Activated naive CD8-positive, alpha-beta T cell (primary cell): ENCODE data around the gene CORO7.
A peak's percentile ranks its signal among the peaks of the same experiment; 100 is the strongest.

Experiments used
- H3K27ac Mint-ChIP-seq: one replicate; pipeline ENCODE4 v1.8.0; 2021; ENCODE audit warnings: mixed read lengths
- H3K27me3 Mint-ChIP-seq: one replicate; pipeline ENCODE4 v1.8.0; 2021; ENCODE audit warnings: mixed read lengths
- H3K36me3 Mint-ChIP-seq: one replicate; pipeline ENCODE4 v1.8.0; 2021; ENCODE audit warnings: mixed read lengths
- H3K4me1 Mint-ChIP-seq: one replicate; pipeline ENCODE4 v1.8.0; 2021; ENCODE audit warnings: low read depth, mixed read lengths
- H3K4me3 Mint-ChIP-seq: one replicate; pipeline ENCODE4 v1.8.0; 2021; ENCODE audit warnings: mild to moderate bottlenecking, mixed read lengths
- H3K9me3 Mint-ChIP-seq: one replicate; pipeline ENCODE4 v1.8.0; 2021; ENCODE audit warnings: low read depth, mixed read lengths

Gene CORO7

DNA sequence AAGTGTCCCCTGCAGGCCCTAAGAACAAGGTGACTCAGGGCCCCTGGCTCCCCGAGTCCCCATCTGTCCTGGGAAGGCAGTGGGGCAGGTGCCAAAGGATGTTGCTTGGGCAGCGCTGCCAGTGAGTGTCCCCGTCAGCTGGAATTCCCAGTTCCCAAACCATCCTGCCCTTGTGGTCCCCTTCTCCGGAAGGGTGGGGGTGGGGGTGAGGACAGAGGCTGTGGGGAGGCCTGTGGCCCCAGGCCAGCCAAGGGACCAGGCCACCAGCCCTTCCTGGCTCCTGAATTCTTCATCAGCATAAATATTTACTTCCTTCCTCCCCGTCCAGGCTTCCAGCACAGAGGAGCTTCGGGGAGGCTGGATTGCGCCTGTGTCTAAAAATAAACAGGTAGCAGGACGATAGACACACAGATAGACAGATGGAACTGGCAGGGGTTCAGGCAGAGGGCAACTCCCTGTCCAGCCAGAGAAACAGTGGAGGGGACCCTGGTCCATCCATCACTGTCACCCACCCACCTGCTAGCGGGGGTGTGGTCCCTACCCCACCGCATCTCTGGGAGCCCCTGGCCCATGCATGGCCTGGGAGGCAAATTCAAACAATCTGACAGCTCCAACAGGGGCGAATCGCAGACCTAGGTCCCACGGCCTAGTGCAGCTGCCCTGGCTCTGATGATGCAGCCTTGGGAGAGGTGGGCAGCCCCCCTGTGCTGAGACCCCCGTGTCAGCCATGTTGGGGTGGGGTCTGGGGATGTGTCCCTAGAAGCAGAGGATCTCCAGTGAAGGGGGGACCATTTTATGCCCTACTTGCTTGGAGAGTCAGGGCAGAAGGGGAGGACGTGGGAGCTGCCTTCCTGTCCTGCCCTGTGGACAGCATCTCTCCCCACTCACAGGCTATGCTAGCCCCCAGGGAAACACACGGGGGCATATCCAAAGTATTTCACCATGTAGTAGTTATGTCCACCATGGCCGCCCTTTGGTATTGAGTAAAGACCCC, 87.3 kb downstream of the CORO7 start:
- H3K27ac Mint-ChIP-seq = no peak overlapping the region
- no peaks in the 10 kb centered on the region for H3K9me3 Mint-ChIP-seq
- H3K27me3 Mint-ChIP-seq = no peaks in the 10 kb centered on the region
- no peaks in the 10 kb centered on the region for H3K36me3 Mint-ChIP-seq
- peaks cover 3% of the 10 kb centered on the region for H3K4me1 Mint-ChIP-seq
- H3K4me3 Mint-ChIP-seq = no peak overlapping the region

DNA sequence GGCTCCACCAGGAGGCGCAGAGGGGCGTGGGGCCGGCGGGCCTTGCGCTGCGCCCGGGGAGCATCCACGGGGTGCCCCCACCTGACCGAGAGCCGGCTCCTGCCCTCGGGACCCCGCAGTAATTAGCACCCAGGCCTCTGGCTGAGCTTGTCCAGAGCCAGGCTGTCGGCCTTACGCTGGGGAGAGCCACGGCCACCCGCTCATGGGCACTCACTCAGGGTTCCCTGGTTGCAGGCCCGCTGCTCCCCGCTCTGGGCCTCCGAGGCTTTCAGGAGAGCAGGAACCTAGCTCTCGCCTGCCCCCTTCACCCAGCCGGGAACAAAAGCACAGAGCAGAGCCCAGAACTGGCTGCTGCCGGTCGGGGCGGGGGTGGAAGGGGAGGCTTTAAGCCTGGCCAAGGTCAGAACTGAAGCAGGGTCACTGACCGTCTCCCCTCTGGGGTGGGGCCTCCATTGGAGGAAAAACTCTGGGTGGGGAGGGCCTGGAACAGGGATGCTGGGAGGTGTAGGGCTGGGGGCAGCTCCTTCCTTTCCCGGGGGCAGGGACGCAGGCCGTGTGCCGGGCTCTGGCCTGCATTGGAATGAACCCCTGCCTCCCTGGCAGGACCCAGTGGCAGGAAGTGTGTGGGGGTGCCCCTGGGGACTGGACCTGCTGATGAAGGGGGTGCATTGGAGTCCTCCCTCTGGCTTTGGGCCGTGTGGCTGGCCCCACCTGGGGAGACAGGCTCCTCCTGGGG, 88.2 kb downstream of the CORO7 start:
- no peak overlapping the region for H3K27ac Mint-ChIP-seq
- no peaks in the 10 kb centered on the region for H3K9me3 Mint-ChIP-seq
- H3K36me3 Mint-ChIP-seq = no peaks in the 10 kb centered on the region
- H3K27me3 Mint-ChIP-seq = no peaks in the 10 kb centered on the region
- peaks cover 3% of the 10 kb centered on the region for H3K4me1 Mint-ChIP-seq
- peak overlapping the region; percentile 46 for H3K4me3 Mint-ChIP-seq

DNA sequence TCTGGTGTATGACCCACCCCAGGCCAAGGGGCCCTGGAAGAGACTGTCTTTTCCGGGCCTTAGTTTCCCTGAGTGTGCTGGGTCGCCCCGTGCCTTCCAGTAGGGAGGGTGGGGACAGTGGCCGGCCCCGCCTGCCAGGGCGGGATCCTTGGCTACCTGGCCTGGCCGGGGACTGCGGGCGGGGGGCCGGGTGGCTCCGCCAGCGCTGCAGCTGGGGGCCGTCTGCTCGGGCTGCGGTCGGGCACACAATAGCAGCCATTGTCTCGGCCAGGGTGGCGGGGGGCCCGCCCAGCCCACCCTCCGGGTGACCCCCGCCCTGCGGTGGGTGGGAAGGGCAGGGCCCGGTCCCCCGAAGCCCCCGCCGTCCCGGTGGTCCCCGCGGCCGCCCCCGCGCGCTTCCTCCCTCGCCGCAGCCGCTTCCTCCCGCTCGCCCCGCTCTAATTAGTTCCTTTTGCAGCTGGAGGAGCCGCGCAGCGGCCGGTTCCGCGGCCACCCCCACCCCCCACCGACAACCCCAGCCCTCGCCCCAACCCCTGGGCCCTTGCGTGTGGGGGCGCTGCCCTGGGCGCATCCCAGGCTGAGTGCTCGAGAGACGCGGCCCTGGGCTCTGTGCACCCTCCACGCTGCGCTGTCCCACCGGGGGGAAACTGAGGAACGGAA, 88.9 kb downstream of the CORO7 start:
- no peaks in the 10 kb centered on the region for H3K36me3 Mint-ChIP-seq
- H3K27me3 Mint-ChIP-seq = no peaks in the 10 kb centered on the region
- H3K4me3 Mint-ChIP-seq = peak overlapping the region; percentile 40
- H3K9me3 Mint-ChIP-seq = no peaks in the 10 kb centered on the region
- H3K27ac Mint-ChIP-seq = no peak overlapping the region
- H3K4me1 Mint-ChIP-seq = peaks cover 3% of the 10 kb centered on the region

DNA sequence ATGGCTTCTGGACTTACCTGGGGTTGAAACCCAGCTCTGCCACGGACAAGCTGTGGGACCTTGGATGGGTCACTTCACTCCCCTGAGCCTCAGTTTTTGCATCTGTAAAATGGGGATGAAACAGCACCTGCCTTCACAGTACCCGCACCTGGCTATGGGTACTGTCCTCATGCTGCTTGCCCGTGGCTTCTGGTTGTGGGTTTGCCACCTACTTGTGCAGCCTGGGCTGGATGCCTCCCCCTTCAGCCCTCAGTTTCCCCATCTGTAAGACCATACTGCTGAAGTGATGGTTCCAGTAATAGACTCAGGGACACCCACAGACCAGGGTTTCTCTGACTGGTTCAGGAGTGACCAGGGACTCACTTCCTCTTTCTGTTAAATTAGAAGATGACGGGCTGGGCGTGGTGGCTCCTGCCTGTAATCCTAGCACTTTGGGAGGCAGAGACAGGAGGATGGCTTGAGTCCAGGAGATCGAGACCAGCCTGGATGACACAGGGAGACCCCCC, 91.1 kb downstream of the CORO7 start:
- Mint-ChIP-seq H3K36me3 (no peaks in the 10 kb centered on the region), H3K4me1 (peaks cover 3% of the 10 kb centered on the region), H3K4me3 (no peak overlapping the region), H3K9me3 (no peaks in the 10 kb centered on the region), H3K27me3 (no peaks in the 10 kb centered on the region), H3K27ac (no peak overlapping the region)

DNA sequence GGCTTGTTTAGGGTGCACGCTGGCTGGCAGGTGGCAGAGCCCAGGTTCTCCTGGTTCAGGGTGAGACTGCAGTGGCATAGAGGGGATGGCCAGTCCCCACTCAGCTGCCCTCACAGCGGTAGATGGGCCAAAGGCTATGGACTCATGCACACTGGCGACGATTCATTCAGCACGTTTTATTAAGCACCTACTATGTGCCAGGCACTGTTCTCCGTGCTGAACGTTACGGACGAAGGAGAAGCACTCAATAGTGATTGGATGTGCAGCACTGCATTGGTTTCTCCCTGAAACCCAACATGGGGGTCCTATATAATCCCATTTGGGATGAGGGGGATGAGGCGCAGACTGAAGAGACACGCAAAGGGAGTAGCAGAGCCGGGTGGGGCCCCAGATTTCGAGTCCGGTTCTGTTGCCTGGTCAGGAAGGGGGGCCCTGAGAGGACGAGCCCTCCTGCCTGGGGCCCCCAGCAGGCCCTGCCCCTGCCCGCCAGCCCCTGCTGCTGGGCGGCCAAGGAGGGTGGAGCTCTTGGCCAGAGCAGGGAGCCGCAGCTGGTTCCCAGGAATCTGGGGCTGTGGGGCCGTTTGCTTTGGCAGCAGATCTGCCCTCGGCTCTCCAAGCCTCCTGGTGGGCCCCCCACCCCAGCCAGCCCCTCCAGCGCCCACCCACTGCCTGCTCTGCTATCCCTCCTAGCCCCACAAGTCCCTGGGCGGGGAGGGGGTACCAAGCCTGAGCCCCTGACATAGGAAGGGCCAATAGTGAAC, 91.7 kb downstream of the CORO7 start:
- Mint-ChIP-seq H3K27me3 (no peaks in the 10 kb centered on the region), H3K27ac (no peak overlapping the region), H3K4me3 (no peak overlapping the region), H3K4me1 (peaks cover under 1% of the 10 kb centered on the region), H3K36me3 (no peaks in the 10 kb centered on the region), H3K9me3 (no peaks in the 10 kb centered on the region)

DNA sequence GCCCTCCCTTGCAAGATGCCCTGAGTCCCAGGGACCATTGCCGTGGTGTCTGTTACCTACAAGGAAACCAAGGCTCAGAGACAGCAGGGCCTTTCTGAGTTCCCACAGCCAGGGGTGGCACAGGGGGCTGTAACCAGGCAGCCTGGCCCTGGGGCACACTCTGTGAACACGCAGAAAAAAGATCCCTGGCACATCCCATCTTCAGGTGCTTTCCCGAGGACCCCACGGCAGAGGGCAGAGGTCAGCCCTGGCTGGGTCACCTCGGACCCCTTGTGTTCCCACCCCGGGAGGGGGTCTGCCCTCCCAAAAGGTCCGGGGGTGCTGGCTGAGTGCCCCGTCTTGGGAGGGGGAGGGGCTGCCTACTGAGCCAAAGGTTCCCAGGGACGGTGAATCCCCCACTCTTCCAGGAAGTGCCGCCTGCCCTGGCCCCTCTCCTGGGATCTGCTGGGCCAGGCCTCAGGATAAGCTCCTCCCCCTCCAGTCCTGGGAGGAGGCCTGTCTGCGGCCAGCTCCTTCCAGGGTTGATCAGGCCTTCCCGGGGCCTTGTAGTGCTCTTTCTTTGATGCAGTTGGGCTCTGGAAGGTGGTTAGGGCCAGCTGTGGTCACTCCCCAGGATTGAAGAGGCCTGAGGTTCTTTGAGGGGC, 92.4 kb downstream of the CORO7 start:
- Mint-ChIP-seq H3K4me1 (peaks cover 4% of the 10 kb centered on the region), H3K4me3 (no peak overlapping the region), H3K9me3 (no peaks in the 10 kb centered on the region), H3K27me3 (no peaks in the 10 kb centered on the region), H3K27ac (no peak overlapping the region), H3K36me3 (no peaks in the 10 kb centered on the region)

DNA sequence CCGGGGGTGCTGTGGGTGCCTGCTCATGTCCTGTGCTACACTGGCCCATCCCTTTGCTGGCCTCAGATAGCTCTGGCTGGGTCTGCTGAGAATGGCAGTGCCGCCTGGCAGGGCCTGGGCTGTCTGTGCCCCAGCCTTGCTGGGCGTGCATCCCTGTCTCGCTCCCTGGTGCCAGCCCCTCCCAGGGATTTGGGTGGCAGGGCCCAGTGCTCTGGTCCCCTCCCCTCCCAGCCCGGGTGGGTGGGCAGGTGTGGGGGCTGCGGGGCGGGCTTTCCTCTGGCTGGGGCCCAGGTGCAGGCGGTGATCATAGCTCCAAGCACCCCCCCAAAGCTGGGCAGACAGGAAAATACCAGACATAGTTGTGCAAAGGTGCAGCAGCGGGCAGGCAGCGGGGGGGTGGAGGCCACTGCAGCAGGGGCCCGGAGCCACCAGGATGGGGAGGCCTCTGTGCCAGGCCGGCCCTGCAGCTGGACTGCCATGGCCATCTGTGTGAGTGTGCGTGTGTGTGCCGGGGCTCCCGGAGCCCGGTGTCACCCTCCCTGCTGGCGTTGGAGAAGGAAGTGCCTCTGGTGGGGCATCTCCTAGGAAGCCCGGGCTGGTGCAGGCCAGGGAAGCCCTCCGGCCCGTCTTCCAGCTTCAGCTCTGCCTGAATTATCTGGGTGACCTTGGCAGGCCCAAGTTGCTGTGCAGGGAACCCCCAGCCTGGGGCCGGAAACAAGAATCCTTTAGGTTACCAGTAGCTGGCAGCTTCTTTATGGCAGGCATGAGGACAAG, 93.1 kb downstream of the CORO7 start:
- H3K27me3 Mint-ChIP-seq = no peaks in the 10 kb centered on the region
- H3K27ac Mint-ChIP-seq = no peak overlapping the region
- peaks cover 6% of the 10 kb centered on the region for H3K4me1 Mint-ChIP-seq
- no peak overlapping the region for H3K4me3 Mint-ChIP-seq
- H3K9me3 Mint-ChIP-seq = no peaks in the 10 kb centered on the region
- H3K36me3 Mint-ChIP-seq = no peaks in the 10 kb centered on the region

DNA sequence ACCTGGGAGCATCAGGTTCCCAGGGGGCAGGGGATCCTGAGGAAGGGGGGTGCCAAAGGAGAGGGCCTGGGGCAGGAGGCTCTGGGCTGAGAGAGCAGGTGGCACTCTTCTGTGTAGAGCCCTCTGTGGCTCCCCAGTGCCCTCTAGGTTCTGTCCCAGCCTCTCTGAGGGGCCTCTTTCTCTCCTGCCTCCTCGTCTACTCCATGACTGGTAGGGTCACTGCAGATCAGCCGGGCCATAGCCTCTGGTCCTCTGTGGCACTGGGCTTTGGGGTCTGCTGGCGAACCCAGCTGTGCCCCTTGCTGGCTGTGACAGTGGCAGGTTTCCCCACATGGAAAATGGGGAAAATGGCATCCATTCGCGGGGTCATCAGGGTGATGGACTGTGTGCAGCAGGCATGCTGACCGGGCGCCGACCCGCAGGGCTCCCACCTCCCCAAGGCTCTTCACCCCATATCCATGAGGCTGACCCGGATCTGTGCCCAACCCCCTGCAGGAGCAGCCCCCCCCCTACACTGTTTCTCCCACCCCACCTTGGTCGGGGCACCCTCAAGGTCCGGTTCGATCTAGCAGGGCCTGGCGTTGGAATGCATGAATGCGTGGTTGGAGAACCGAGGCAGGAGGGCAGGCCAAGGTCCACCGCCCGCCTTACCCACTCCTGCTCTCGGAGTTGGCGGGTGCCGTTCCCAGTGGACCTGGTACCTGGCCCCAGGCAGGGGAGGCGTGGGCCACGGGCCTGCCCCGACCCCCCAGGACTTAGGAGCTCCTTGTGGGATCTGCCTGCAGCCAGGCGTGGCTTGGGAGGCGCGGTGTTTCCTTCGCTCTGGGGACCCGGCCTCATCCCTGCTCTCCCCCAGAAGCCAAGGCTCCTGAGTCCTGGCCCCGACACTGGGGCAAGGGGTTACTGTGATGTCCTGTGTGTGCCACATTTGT, 94.0 kb downstream of the CORO7 start:
- Mint-ChIP-seq H3K9me3 (no peaks in the 10 kb centered on the region), H3K4me1 (peaks cover 6% of the 10 kb centered on the region), H3K27me3 (no peaks in the 10 kb centered on the region), H3K4me3 (no peak overlapping the region), H3K36me3 (no peaks in the 10 kb centered on the region), H3K27ac (no peak overlapping the region)

DNA sequence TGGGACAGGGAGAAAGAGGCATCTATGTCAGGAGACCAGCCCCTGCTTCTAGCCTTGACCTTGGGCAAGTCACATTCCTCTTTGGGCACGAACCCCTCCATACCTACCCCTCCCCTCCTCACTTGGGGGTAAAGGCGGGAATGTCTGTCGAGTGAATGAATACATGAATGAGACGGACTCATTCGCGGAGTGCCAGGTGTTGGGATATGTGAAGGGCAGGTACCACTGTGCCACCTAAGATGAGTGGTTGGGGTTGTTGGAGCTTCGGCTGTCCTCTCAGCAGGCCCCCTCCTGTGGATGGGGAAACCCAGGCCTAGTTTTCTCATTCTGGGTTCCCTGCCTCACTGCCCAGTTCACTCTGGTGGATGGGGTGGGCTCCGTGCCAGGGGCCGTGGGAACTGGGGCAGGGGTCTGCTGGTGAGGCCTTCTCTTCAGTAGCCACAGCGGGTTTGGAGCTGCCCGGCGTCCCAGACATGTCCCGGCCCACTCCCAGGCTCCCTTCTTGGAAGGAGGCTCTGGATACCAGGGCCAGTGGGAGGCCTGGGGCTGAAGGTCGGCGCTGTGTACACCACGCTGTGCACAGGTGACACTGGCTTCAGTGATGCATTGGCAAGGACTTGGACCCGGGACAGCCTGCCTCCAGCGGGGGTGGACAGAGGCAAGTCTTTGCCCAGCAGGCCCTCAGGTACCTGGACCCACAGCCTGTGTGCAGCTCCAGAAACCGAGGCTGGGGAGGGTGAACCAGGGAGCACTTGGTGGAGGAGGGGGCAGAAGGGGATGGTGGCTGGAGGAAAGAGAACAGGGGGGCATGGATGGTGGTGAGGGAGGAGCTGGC, 94.9 kb downstream of the CORO7 start:
- H3K36me3 Mint-ChIP-seq = no peaks in the 10 kb centered on the region
- no peaks in the 10 kb centered on the region for H3K27me3 Mint-ChIP-seq
- no peaks in the 10 kb centered on the region for H3K9me3 Mint-ChIP-seq
- H3K27ac Mint-ChIP-seq = no peak overlapping the region
- no peak overlapping the region for H3K4me3 Mint-ChIP-seq
- peaks cover 6% of the 10 kb centered on the region for H3K4me1 Mint-ChIP-seq

DNA sequence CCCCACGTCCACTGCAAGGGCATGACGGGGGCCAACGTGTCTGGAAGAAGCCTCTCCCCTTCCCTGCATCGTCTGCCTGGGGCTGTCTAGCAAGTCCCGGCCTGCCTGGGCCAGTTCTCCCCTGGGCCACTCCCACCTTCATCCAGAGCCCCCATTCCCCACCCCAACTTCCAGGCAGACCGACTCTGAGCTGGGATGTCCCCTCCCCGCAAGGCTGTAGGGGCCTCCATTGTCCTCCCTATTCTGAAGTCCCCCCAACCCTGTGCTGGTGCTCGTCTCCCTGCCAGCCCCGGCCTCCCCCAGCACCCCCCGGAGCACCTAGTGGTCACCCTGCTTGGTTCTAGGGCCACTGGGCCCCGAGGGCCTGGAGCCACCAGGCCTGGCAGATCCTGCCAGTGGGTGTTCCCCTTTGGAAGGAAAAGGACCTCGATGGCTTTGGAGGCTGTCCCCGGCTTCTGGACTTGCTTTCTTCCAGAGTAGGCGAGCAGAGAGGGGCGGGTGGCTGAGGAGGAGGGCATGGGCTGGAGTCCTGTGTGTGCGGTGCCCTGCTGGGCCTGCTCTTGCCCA, 95.7 kb downstream of the CORO7 start:
- Mint-ChIP-seq H3K27ac (no peak overlapping the region), H3K4me3 (no peak overlapping the region), H3K4me1 (peaks cover 6% of the 10 kb centered on the region), H3K27me3 (no peaks in the 10 kb centered on the region), H3K36me3 (no peaks in the 10 kb centered on the region), H3K9me3 (no peaks in the 10 kb centered on the region)

DNA sequence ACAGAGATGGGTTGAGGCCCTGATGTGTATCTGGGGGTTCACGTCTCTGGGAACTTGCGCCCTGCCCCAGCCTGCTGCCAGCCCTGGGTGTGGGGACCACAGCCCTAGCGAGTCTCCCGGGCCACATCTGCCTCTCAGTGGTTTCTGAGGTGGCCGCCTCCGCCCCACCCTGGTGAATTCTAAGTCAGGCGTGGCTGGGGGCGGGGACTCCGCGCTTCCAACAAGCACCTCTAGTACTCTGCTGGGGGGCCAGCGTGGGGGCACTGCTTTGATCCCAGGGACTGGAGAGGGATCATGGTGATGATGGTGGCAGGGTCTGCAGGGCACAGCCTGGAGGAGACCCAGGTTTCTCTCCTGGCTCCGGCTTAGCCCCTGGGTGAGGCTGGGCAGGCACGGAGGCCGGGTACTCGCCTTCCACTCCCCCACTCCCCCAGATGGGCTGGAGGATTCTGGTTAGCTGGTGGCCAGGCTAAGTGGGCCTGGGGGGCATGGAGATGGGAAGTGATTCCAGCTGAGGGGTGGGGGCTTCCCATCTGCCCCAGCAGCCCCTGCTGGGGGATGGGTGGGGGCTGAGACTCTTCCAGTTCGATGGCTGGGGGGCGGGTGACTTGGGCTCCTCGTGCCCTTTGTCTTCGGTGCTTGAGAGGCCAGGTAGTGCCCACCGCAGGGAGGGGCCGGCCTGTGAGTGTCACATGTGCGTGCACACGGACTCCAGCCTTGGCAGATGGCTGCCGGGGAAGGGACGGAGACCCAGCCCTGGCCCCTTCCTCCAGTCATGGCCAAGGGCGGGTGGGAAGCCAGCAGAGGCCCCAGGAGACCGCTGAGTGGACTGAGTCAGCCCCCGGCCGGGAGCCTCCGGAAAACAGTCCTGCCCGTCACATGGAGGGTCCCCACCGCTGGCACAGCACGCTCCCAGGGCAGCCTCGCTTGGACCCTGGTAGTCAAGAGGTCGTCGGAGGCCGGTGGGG, 96.7 kb downstream of the CORO7 start:
- Mint-ChIP-seq H3K27ac (no peak overlapping the region), H3K4me3 (no peak overlapping the region), H3K36me3 (no peaks in the 10 kb centered on the region), H3K9me3 (no peaks in the 10 kb centered on the region), H3K27me3 (no peaks in the 10 kb centered on the region), H3K4me1 (peaks cover 8% of the 10 kb centered on the region)
